HG02970 (cell line): ENCODE data around the gene ZNF846.
A peak's percentile ranks its signal among the peaks of the same experiment; 100 is the strongest.
"Not testable (repeated sequence)": the region's sequence is repeated elsewhere in the genome, so short reads cannot be mapped to it uniquely, and the experiment has no call there.

Experiments
- ATAC-seq: cut with Tn5 transposase; IDR thresholded peaks from one replicate; pipeline ENCODE4 v1.9.1; 2021; ENCODE audit warnings: mild to moderate bottlenecking, moderate library complexity, moderate number of reproducible peaks; ENCODE audit not compliant: unreplicated experiment, low FRiP score

The ZNF846 gene

GRCh38 chr19:9768175-9769112, at the start of gene ZNF846:
Gene ZNF846, minus strand, starts transcription at chr19:9768738. Its CDS starts 3,788 bp downstream, at chr19:9764950.
- ATAC-seq: peak; percentile 94

GRCh38 chr19:9818175-9818733, 49.7 kb upstream of the ZNF846 start:
- ATAC-seq: no peak

GRCh38 chr19:9811139-9811538, 42.6 kb upstream of the ZNF846 start:
- no peak for ATAC-seq

- ATAC-seq: no peak
Observed at GRCh38 chr19:9808855-9809824, 40.6 kb upstream of the ZNF846 start.

DNA sequence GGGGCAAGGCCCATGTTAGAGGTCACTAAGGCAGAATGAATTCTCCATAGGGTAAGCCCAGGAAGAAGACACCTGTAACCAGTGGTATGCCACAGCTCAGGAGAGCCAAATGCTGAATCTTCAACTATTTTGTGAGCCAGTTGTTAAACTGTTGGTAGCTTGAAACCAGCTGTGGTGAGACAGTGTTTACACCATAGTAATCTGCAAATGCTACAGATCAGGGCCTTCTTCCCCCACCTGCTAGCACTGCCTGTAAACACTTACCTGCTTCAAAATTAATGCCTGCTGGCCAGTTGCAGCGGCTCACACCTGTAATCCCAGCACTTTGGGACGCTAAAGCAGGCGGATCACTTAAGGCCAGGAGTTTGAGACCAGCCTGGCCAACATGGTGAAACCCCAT, 38.3 kb upstream of the ZNF846 start:
- ATAC-seq: no peak

GRCh38 chr19:9801976-9802375, 33.4 kb upstream of the ZNF846 start:
- ATAC-seq: no peak

DNA sequence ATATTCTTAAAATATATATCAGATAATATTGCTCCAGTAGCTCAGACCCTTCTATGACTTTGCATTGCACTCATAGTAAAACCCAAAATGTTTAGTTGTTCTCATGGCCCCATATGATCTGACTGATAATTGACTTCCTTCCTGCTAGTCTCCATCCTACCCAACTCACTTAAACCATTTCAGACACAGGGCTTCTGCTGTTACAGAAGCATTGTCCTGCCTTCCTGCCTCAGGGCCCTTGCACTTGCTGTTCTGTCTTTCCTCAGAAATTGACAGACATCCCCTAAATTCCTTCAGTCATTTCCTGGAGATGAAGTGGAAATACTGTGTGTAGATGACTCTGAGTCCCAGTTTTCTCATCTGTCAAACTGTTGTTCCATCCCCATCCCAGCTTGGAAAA, 30.6 kb upstream of the ZNF846 start:
- no peak for ATAC-seq

- ATAC-seq: no peak
Observed at GRCh38 chr19:9797871-9798270, 29.3 kb upstream of the ZNF846 start.

DNA sequence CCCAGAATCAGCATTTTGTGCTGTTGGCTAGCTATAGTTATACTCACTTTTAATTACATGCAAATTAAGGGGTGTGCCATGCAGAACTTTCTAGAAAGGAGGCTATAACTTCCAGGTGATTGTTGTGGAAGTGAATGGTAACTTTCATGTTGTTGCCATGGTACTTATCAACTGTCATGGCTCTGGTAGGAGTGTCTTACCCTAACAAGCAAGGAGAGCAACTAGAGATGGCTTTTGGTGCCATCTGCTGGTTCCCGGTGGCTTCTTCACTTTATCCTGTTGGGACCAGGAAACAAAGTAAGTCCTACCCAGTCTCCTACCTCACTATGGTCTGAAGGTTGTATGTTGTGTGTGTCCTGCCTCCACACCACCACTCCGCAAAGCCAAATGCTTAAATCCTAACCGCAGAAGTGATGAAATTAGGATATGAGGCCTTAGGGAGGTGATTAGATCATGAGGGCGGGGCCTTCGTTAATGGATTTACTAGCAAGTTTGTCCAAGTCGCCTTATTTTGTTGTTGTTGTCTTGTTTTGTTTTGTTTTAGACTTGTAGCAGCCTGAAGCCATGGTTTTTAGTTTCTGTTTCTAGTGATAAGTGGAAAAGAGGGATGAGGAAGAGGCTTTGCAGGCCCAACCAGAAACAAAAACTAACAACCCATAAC, 27.7 kb upstream of the ZNF846 start:
- no peak for ATAC-seq

GRCh38 chr19:9793071-9793591, 24.6 kb upstream of the ZNF846 start:
- ATAC-seq: no peak

DNA sequence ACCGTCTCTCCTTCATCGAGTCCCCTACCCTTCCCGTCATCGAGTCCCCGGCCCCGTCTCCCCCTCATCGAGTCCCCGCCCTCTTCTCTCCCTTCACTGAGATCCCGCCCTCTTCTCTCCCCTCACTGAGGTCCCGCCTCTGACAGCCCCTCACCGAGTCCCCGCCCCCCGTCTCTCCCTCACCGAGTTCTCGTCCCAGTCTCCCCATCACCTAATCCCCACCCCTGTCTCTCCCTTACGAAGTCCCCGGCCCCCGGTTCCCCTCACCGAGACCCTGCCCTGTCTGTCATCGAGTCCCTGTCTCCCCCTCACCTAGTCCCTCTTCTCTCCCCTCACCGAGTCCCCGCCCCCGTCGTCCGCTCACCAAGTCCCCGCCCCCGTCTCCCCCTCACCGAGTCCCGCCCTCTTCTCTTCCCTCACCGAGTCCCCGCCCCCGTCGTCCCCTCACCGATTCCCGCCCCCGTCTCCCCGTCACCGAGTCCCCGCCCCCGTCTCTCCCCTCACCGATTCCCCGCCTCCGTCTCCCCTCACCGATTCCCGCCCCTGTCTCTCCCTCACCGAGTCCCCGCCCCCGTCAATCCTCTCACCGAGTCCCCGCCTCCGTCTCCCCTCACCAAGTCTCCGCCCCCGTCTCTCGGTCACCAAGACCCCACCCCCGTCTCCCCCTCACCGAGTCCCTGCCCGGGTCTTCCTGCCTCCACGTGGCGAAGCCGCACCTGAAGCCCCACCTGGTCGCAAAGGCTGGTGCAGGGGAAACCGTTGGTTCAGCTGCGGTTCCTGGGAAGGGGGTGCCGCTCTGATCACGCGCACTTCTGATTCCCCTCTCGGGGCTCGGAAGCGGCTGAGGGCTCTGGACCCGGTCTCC, 23.9 kb upstream of the ZNF846 start:
- no peak for ATAC-seq

- ATAC-seq: no peak
Observed at GRCh38 chr19:9791552-9792205, 23.1 kb upstream of the ZNF846 start.

GRCh38 chr19:9791073-9791367, 22.5 kb upstream of the ZNF846 start:
- ATAC-seq: not testable (repeated sequence)

DNA sequence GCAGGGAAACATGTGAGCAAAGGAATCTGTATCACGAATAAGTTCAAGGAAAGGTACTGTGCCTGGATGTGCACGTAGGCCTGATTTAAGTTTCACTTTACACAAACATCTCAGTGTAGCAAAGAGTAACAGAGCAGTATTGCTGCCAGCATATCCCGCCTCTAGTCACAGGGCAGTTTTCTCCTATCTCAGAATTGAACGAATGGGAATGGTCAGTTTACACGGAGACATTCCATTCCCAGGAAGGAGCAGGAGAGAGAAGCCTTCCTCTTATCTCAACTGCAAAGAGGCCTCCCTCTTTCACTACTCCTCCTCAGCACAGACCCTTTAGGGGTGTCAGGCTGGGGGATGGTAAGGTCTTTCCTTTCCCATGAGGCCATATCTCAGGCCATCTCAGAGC, 21.0 kb upstream of the ZNF846 start:
- not testable (repeated sequence) for ATAC-seq

GRCh38 chr19:9789066-9789465, 20.5 kb upstream of the ZNF846 start:
- ATAC-seq: no peak

DNA sequence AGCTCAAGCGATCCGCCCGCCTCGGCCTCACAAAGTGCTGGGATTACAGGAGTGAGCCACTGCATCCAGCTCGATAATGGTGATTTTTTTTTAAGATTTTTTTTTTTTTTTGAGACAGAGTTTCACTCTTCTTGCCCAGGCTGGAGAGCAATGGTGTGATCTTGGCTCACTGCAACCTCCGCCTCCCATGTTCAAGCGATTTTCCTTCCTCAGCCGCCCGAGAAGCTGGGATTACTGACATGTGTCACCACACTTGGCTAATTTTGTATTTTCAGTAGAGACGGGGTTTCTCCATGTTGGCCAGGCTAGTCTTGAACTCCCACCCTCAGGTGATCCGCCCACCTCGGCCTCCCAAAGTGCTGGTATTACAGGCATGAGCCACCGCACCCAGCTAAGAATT, 20.1 kb upstream of the ZNF846 start:
- not testable (repeated sequence) for ATAC-seq

DNA sequence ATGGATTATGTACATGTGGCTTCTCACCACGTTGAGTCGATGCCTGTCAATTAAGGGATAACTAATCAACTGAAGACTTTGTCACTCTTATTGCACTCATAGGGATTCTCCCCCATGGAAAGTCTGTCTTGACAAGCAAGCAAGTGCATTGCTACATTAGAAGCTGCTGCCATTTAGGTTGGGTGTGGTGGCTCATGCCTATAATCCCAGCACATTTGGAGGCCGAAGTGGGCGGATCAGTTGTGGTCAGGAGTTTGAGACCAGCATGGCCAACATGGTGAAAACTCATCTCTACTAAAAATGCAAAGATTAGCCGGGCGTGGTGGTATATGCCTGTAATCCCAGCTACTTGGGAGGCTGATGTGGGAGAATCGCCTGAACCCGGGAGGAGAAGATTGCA, 18.3 kb upstream of the ZNF846 start:
- no peak for ATAC-seq

GRCh38 chr19:9786342-9786741, 17.8 kb upstream of the ZNF846 start:
- ATAC-seq: no peak
